HEK293 (cell line): ENCODE results near the gene SIM2.
A peak's percentile ranks its signal among the peaks of the same experiment; 100 is the strongest.

ENCODE experiments used
- CTCF ChIA-PET: fragments of 350-600 bp; formaldehyde crosslinking; extraction: SDS; loops from one replicate; lab custom pipeline; 2021; ENCODE audit warnings: antibody characterized with exemption; lab: Yijun Ruan, JAX
- POLR2A ChIA-PET: fragments of 300-600 bp; formaldehyde crosslinking; extraction: SDS; loops from one replicate; lab custom pipeline; 2020; ENCODE audit warnings: antibody characterized with exemption, inconsistent platforms; lab: Yijun Ruan, JAX
- H3K27ac ChIP-seq: fragments of 200-500 bp; sonication (Bioruptor generic); 2 replicates; pipeline ENCODE4 v1.5.1; 2014; ENCODE audit warnings: low read depth, low read length, control low read depth, inconsistent platforms; ENCODE audit errors: extremely low read depth
- H3K36me3 ChIP-seq, 2 experiments: fragments of 200-500 bp in 1 of 2; sonication (Bioruptor generic) in 1 of 2; 1 replicate in 1 of 2; 2 replicates in 1 of 2; pipeline ENCODE4 v1.5.1; 2014 to 2017; ENCODE audit warnings: inconsistent platforms in 2 of 2, low read length in 2 of 2; ENCODE audit not compliant: control insufficient read depth in 2 of 2, insufficient read depth in 1 of 2
- H3K4me1 ChIP-seq: fragments of 200-500 bp; sonication (Bioruptor generic); 2 replicates; pipeline ENCODE4 v1.5.1; 2014; ENCODE audit warnings: mild to moderate bottlenecking, low read length, inconsistent platforms; ENCODE audit not compliant: control insufficient read depth, insufficient read depth
- H3K4me3 ChIP-seq: 2 replicates; pipeline ENCODE4 v1.5.1; 2011; ENCODE audit warnings: low read depth, mild to moderate bottlenecking, control low read depth, low read length, moderate library complexity
- H3K9me3 ChIP-seq: fragments of 200-500 bp; sonication (Bioruptor generic); 2 replicates; pipeline ENCODE4 v1.5.1; 2014; ENCODE audit warnings: low read depth, low read length, inconsistent platforms; ENCODE audit not compliant: control insufficient read depth, insufficient read depth
- MYNN ChIP-seq: fragments of 450-650 bp; formaldehyde crosslinking; IDR thresholded peaks from 2 replicates; pipeline ENCODE4 v1.5.1; 2016; ENCODE audit warnings: missing biosample characterization, missing genetic modification characterization, borderline replicate concordance
- RBAK ChIP-seq: fragments of 450-650 bp; formaldehyde crosslinking; IDR thresholded peaks from 2 replicates; pipeline ENCODE4 v1.5.1; 2016; ENCODE audit warnings: missing biosample characterization, missing genetic modification characterization
- TCF7L2 ChIP-seq: IDR thresholded peaks from 2 replicates; pipeline ENCODE4 v1.6.1; 2011; ENCODE audit warnings: low read depth, mild to moderate bottlenecking, inconsistent platforms, low read length, moderate library complexity, borderline replicate concordance
- WT1 ChIP-seq: fragments of 450-650 bp; formaldehyde crosslinking; IDR thresholded peaks from 2 replicates; pipeline ENCODE4 v1.5.1; 2016; ENCODE audit warnings: missing biosample characterization, missing genetic modification characterization
- ZNF10 ChIP-seq: fragments of 450-650 bp; formaldehyde crosslinking; IDR thresholded peaks from 2 replicates; pipeline ENCODE4 v1.5.1; 2017; ENCODE audit warnings: missing biosample characterization, missing genetic modification characterization
- ZNF169 ChIP-seq: fragments of 450-650 bp; formaldehyde crosslinking; IDR thresholded peaks from 2 replicates; pipeline ENCODE4 v1.5.1; 2016; ENCODE audit warnings: missing biosample characterization, missing genetic modification characterization
- ZNF311 ChIP-seq: fragments of 450-650 bp; formaldehyde crosslinking; IDR thresholded peaks from 2 replicates; pipeline ENCODE4 v1.5.1; 2017; ENCODE audit warnings: missing biosample characterization, missing genetic modification characterization, borderline replicate concordance
- ZNF394 ChIP-seq: fragments of 450-650 bp; formaldehyde crosslinking; IDR thresholded peaks from 2 replicates; pipeline ENCODE4 v1.5.1; 2016; ENCODE audit warnings: missing biosample characterization, missing genetic modification characterization, mild to moderate bottlenecking, moderate library complexity, borderline replicate concordance
- ZNF426 ChIP-seq: fragments of 450-650 bp; formaldehyde crosslinking; IDR thresholded peaks from 2 replicates; pipeline ENCODE4 v1.5.1; 2017; ENCODE audit warnings: missing biosample characterization, missing genetic modification characterization, mild to moderate bottlenecking, inconsistent platforms, moderate library complexity
- ZNF560 ChIP-seq: fragments of 450-650 bp; formaldehyde crosslinking; IDR thresholded peaks from 2 replicates; pipeline ENCODE4 v1.5.1; 2017; ENCODE audit warnings: missing biosample characterization, missing genetic modification characterization, borderline replicate concordance
- ZNF610 ChIP-seq: fragments of 450-650 bp; formaldehyde crosslinking; IDR thresholded peaks from 2 replicates; pipeline ENCODE4 v1.5.1; 2016; ENCODE audit warnings: missing biosample characterization, missing genetic modification characterization, borderline replicate concordance
- ZNF664 ChIP-seq: fragments of 450-650 bp; formaldehyde crosslinking; IDR thresholded peaks from 2 replicates; pipeline ENCODE4 v1.5.1; 2016; ENCODE audit warnings: missing biosample characterization, missing genetic modification characterization
- ZNF830 ChIP-seq: fragments of 450-650 bp; IDR thresholded peaks from 2 replicates; pipeline ENCODE4 v1.5.0; 2018; ENCODE audit warnings: missing biosample characterization, missing genetic modification characterization, low read depth, mild to moderate bottlenecking, moderate library complexity
- TF ChIP-seq, protein P1 (sequence below): fragments of 450-650 bp; formaldehyde crosslinking; conservative IDR thresholded peaks from 2 replicates; pipeline ENCODE4 v1.5.1; 2016; ENCODE audit warnings: low read depth, missing biosample characterization, missing genetic modification characterization
- TF ChIP-seq, protein P2 (sequence below): fragments of 450-650 bp; formaldehyde crosslinking; IDR thresholded peaks from 2 replicates; pipeline ENCODE4 v1.5.1; 2016; ENCODE audit warnings: missing biosample characterization, missing genetic modification characterization
- TF ChIP-seq, protein P3 (sequence below): fragments of 450-650 bp; formaldehyde crosslinking; IDR thresholded peaks from 2 replicates; pipeline ENCODE4 v1.5.1; 2016; ENCODE audit warnings: missing biosample characterization, missing genetic modification characterization
- TF ChIP-seq, protein P4 (sequence below): fragments of 450-650 bp; formaldehyde crosslinking; IDR thresholded peaks from 2 replicates; pipeline ENCODE4 v1.5.1; 2016; ENCODE audit warnings: missing biosample characterization, missing genetic modification characterization
- TF ChIP-seq, protein P5 (sequence below): fragments of 450-650 bp; formaldehyde crosslinking; IDR thresholded peaks from 2 replicates; pipeline ENCODE4 v1.5.1; 2016; ENCODE audit warnings: missing biosample characterization, missing genetic modification characterization

The SIM2 gene

DNA sequence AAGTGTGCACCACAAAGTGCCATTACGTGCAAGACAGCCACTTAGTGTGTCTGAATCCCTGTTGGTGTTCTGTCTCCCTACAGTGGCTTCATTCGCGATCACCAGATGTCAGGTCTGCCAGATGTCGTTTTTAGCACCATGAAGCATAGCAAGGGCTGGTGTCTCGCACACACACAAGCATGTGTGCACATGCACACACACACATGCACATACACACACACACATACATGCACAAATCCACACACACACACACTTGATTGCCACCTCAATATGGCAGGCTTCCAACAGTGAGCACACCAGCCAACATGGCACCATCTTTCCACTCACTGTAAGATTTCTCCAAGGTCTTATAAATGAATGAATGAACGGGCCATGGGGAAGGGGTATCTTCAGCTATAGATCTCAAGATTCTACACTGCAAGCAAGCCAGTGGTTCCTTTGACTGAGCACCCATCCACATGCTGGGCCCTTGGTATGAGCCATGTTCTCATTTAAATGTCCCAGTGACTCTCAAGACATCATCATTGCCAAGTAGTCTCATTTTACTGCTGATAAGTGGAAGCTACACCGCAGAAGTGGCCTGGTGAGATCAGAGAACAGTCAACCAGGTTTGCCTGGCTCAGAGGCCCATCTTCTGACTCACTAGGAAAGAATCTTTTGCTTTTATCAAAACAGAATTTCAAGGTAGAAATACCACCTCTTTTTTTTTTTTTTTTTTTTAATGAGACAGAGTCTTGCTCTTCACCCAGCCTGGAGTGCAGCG is 84.9 kb downstream of the SIM2 start (continued):
- TF ChIP-seq, protein P1, sequence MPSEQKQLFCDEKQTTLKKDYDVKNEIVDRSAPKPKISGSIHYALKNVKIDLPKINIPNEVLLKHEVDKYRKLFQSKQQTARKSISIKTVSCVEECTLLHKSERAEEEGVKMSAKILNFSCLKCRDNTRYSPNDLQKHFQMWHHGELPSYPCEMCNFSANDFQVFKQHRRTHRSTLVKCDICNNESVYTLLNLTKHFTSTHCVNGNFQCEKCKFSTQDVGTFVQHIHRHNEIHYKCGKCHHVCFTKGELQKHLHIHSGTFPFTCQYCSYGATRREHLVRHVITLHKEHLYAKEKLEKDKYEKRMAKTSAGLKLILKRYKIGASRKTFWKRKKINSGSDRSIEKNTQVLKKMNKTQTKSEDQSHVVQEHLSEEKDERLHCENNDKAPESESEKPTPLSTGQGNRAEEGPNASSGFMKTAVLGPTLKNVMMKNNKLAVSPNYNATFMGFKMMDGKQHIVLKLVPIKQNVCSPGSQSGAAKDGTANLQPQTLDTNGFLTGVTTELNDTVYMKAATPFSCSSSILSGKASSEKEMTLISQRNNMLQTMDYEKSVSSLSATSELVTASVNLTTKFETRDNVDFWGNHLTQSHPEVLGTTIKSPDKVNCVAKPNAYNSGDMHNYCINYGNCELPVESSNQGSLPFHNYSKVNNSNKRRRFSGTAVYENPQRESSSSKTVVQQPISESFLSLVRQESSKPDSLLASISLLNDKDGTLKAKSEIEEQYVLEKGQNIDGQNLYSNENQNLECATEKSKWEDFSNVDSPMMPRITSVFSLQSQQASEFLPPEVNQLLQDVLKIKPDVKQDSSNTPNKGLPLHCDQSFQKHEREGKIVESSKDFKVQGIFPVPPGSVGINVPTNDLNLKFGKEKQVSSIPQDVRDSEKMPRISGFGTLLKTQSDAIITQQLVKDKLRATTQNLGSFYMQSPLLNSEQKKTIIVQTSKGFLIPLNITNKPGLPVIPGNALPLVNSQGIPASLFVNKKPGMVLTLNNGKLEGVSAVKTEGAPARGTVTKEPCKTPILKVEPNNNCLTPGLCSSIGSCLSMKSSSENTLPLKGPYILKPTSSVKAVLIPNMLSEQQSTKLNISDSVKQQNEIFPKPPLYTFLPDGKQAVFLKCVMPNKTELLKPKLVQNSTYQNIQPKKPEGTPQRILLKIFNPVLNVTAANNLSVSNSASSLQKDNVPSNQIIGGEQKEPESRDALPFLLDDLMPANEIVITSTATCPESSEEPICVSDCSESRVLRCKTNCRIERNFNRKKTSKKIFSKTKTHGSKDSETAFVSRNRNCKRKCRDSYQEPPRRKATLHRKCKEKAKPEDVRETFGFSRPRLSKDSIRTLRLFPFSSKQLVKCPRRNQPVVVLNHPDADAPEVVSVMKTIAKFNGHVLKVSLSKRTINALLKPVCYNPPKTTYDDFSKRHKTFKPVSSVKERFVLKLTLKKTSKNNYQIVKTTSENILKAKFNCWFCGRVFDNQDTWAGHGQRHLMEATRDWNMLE (tag by site-specific recombination), result no peak
- 0 out of 2 replicates have a peak, but pooled peaks have one; percentile 32 for TF ChIP-seq ZNF169 (tag by site-specific recombination)
- TF ChIP-seq, protein P2, sequence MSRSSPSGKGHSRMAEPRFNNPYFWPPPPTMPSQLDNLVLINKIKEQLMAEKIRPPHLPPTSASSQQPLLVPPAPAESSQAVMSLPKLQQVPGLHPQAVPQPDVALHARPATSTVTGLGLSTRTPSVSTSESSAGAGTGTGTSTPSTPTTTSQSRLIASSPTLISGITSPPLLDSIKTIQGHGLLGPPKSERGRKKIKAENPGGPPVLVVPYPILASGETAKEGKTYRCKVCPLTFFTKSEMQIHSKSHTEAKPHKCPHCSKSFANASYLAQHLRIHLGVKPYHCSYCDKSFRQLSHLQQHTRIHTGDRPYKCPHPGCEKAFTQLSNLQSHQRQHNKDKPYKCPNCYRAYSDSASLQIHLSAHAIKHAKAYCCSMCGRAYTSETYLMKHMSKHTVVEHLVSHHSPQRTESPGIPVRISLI (tag by site-specific recombination), result peak; percentile 79
- peak; percentile 50; the same call in 1 of the 2 replicates for TF ChIP-seq ZNF10 (tag by site-specific recombination)
- no peak for TF ChIP-seq ZNF311 (tag by site-specific recombination)

DNA sequence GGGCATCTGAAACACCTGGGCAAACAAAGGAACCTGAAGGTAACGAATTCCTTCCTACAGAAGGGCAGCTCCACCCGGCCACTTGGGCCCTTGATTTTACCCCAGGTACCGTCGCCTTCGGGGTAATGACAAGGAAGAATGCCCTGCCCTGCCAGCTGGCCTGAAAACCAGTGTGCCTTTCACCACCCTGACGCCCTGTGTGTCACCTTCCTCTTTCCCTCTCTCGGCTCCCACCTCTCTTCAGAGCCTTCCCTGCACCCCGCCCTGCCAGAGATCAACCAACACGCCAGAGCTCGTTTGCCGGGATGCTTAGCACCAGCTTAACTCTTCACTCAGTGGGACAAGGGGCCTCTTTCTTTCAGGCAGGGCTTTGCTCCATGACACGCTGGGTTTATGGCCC is 86.0 kb downstream of the SIM2 start:
- TF ChIP-seq, protein P2 (tag by site-specific recombination), result no peak
- TF ChIP-seq, protein P3, sequence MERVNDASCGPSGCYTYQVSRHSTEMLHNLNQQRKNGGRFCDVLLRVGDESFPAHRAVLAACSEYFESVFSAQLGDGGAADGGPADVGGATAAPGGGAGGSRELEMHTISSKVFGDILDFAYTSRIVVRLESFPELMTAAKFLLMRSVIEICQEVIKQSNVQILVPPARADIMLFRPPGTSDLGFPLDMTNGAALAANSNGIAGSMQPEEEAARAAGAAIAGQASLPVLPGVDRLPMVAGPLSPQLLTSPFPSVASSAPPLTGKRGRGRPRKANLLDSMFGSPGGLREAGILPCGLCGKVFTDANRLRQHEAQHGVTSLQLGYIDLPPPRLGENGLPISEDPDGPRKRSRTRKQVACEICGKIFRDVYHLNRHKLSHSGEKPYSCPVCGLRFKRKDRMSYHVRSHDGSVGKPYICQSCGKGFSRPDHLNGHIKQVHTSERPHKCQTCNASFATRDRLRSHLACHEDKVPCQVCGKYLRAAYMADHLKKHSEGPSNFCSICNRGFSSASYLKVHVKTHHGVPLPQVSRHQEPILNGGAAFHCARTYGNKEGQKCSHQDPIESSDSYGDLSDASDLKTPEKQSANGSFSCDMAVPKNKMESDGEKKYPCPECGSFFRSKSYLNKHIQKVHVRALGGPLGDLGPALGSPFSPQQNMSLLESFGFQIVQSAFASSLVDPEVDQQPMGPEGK (tag by site-specific recombination), result no peak
- TF ChIP-seq ZNF394 (no peak), ZNF560 (tag by site-specific recombination) (no peak), ZNF610 (no peak), TCF7L2 (no peak), WT1 (no peak), ZNF311 (tag by site-specific recombination) (no peak), ZNF830 (tag by site-specific recombination) (no peak), RBAK (tag by site-specific recombination) (no peak), ZNF426 (tag by site-specific recombination) (no peak), MYNN (tag by site-specific recombination) (no peak), ZNF664 (tag by site-specific recombination) (no peak)
- TF ChIP-seq, protein P4, sequence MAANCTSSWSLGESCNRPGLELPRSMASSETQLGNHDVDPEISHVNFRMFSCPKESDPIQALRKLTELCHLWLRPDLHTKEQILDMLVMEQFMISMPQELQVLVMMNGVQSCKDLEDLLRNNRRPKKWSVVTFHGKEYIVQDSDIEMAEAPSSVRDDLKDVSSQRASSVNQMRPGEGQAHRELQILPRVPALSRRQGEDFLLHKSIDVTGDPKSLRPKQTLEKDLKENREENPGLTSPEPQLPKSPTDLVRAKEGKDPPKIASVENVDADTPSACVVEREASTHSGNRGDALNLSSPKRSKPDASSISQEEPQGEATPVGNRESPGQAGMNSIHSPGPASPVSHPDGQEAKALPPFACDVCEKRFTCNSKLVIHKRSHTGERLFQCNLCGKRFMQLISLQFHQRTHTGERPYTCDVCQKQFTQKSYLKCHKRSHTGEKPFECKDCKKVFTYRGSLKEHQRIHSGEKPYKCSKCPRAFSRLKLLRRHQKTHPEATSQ (tag by site-specific recombination), result no peak
- TF ChIP-seq, protein P5, sequence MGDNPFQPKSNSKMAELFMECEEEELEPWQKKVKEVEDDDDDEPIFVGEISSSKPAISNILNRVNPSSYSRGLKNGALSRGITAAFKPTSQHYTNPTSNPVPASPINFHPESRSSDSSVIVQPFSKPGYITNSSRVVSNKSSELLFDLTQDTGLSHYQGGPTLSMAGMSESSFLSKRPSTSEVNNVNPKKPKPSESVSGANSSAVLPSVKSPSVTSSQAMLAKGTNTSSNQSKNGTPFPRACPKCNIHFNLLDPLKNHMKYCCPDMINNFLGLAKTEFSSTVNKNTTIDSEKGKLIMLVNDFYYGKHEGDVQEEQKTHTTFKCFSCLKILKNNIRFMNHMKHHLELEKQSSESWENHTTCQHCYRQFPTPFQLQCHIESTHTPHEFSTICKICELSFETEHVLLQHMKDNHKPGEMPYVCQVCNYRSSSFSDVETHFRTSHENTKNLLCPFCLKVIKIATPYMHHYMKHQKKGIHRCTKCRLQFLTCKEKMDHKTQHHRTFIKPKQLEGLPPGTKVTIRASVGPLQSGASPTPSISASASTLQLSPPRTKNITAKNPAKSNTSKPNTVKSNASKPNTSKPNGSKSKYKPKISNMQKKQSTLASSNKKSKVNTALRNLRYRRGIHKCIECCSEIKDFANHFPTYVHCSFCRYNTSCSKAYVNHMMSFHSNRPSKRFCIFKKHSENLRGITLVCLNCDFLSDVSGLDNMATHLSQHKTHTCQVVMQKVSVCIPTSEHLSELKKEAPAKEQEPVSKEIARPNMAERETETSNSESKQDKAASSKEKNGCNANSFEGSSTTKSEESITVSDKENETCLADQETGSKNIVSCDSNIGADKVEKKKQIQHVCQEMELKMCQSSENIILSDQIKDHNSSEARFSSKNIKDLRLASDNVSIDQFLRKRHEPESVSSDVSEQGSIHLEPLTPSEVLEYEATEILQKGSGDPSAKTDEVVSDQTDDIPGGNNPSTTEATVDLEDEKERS (tag by site-specific recombination), result no peak
- TF ChIP-seq, all 188 proteins: peak for 0
- no peak overlapping the region for H3K4me3 ChIP-seq
- H3K36me3 ChIP-seq, result no peaks in the 10 kb centered on the region
- H3K9me3 ChIP-seq, result no peaks in the 10 kb centered on the region
- no peak overlapping the region for H3K27ac ChIP-seq
- POLR2A ChIA-PET, result no interaction called here
- CTCF ChIA-PET, result interaction anchor here (0.6 to 1.2 kb wide), 2 partner anchors 70 to 139 kb away, joined by 4 to 6 read pairs; no protein-coding TSS in a partner anchor
- H3K4me1 ChIP-seq, result peaks cover 4% of the 10 kb centered on the region; the same call in 1 of the 2 replicates
